Measurements from ENCODE around the gene SLC6A19.

The SLC6A19 gene

DNA sequence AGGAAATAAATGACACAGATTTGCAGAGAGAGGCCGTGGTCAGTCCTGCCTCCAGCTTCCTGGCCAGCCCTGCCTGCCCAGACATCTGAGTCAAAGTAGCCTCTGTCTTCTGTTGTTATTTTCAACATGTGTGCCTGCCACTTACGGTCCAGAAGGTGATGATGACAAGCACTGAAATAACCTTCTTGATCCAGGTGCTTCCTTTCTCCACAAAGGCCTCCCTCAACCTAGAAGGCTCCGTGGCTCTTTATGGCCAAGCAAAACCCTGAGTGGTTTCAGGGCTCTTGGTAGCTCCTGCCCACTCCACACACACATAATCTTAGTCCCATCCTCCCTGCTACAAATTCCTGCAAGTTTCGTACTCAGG is 34.1 kb upstream of the SLC6A19 start:
- no peak for DNase-seq

DNA sequence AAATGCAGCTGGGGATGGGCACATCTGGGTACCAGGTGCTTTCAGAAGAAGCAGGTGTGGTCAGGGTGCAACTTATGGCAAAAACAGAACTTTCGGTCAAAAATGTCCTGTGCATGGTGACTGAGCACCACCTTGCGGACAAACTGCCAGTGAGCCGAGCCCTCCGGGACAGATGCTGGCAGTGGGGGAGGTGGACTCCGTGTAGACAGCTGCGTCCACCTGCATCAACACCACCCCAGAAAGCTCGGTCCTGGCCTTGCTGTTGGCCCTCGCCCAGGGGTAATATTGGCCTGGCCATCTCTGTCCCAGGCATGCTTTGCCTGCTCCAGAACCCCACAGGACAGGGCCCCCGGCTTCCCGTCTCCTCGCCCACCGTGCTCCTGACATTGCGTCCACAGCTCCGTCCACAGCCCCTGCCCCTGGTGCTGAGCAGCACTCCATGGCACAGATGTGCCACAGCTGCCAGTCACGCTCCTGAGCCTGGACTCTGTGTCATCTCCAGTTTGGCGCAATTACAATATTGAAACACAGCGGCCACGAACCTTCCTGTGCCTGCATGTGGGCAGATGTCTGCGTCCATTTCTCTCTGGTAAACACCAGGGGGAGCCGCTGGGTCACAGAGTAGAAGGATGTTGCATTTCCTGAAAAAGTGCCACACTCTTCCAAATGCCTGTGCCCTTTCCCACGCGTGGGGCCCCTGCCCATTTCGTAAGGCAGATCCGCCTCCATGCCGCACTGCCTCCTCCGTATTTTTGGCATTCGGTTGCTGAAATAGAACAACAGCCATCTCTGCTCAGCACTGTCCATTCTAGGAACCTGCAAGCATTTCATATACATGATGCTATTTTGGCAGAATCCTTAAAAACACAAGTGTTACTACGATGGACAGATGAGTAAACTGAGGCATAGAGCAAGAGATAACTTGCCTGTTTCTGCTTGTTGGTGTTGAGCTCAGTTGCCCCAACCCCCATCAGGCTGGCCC is 33.4 kb upstream of the SLC6A19 start:
- DNase-seq, result peak; percentile 46

GRCh38 chr5:1168796-1169195 is 32.6 kb upstream of the SLC6A19 start:
- DNase-seq, result no peak

DNA sequence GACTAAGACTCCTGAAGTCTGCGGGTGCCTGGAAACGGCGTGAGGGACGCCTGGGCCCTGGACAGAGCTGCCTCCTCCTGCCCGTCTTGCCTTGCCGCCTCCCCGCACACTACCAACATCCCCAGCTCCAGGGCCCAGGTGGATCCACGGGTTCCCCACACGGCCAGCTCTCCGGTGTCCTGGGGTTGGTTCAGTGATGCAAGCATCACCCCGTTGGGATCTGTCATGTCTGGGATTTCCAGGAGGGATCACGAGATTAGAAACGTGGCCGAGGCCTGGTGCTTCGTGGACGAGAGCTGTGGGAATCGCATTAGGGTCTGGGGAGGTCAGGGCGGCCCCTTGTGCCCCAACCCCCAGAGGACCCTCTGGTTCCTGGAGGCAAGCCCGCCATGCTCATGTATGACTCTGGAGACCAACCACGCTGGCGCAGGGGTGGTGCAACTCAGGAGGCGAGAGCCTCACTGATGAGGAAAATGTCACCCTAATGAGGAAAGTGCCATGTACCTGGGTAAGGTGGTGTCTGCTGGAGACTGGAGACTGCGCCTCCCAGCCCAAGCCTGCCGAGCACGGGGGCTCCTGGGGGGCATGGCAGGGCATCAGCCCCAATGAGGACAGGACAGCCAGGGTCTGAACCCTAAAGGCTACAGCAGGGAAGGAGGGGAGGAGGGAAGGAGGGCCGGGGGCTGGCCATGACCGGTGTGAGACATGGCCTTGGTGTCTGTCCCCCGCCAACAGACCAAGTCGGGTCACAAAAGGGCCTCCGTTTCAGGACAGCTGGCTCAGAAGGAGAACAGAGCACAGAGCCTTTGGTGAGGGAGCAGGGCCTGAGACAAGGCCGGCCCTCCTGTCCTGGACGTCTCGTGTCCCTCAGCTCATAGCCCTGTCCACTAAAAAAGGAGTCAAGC is 31.9 kb upstream of the SLC6A19 start:
- no peak for DNase-seq

GRCh38 chr5:1171340-1171941 is 30.0 kb upstream of the SLC6A19 start:
- no peak for DNase-seq

DNA sequence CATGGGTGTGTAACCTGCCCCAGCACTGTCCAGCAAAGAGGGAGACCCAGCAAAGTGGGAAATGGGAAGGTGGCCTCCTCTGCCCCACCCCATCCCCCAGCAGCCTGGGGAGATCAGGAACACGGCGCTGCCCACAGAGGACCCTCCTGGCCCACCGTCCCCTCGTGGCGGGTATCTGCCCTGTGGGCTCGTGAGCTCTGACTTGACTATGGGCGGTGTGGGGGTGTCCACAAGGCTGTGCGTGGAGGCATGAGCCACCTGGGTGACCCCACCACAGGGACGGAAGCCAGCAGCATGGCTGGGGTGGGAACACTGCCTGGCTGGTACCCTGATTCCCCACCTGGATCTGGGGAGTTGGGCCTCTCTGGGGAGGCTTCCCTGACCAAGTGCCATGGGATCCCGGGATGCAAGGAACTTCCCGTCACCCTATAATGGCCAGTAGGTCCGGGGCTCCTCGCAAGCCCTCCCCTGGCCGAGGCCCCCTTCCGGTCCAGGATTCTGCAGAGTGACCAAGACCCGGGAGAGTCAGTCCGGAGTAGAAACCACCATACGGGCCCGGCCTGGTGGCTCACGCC is 29.3 kb upstream of the SLC6A19 start:
- no peak for DNase-seq

DNA sequence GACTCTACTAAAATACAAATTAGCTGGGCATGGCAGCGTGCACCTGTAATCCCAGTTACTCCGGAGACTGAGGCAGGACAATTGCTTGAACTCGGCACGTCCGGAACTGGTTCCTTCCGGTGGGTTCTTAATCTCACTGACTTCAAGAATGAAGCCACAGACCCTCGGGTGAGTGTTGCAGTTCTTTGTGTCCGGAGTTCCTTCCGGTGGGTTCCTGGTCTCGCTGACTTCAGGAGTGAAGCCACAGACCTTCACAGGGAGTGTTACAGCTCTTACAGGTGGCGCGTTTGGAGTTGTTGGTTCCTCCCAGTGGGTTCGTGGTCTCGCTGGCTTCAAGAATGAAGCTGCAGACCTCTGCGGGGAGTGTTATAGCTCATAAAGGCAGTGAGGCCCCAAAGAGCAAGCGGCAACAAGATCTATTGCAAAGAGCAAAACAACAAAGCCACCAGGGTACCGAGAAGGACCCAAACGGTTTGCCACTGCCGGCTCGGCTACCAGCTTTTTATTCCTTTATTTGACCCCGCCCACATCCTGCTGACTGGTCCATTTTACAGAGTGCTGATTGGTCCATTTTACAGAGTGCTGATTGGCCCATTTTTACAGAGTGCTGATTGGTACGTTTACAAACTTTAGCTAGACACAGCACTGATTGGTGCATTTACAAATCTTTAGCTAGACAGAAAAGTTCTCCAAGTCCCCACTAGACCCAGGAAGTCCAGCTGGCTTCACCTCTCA is 28.6 kb upstream of the SLC6A19 start:
- DNase-seq, result no peak

- no peak for DNase-seq
Measured at GRCh38 chr5:1173485-1174070, 27.8 kb upstream of the SLC6A19 start.

GRCh38 chr5:1174122-1174936 is 27.1 kb upstream of the SLC6A19 start:
- no peak for DNase-seq

DNA sequence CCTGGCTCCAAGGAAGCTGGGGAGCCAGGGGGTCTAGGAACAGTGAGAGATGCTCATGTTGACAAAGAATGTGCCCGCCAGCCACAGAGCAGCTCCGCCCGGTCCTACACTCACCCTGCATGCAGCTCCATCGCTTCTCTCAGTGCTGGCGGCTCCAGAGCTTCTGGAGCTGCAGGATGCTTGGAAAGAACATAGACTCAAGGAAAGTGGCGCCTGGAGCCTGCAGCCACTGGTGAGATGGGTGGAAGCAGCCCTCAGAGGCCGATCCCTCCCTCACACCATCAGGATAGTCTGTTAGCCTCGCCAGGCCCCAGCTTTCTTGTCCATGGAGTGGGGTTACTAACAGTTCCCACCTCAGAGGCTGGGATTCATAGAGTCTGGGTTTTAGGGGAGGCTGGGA is 26.4 kb upstream of the SLC6A19 start:
- DNase-seq, result no peak

DNA sequence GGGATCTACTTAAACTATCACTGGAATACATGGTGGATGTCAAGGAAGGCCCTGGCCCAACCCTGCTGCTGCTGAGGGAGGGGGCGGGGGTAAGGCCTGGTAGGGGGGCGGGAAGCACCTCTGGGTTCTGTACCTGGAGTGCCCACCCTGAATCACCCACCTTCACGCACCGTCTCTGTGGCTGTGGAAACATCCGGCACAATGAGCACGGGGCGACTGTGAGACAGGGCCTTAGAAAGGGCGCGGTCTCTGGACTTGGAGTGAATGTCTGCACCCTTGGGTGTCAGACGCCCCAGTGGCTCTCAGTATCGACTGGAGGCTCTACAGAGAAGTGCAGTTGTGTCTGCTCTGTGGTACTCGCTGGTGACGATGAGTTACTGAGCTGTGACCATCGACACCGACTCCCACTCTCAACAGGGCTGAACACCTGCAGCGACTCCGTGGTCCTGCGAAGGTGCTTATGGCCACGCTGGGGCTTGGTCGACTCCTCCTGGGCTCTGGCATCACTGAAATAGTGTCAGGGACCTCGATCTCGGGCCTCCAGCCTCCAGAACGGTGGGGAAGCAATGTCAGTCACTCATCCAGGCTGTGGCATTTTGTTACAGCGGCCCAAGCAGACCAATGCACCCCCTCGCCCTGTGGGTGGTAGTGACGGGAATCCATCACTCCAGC is 25.5 kb upstream of the SLC6A19 start:
- DNase-seq, result no peak

DNA sequence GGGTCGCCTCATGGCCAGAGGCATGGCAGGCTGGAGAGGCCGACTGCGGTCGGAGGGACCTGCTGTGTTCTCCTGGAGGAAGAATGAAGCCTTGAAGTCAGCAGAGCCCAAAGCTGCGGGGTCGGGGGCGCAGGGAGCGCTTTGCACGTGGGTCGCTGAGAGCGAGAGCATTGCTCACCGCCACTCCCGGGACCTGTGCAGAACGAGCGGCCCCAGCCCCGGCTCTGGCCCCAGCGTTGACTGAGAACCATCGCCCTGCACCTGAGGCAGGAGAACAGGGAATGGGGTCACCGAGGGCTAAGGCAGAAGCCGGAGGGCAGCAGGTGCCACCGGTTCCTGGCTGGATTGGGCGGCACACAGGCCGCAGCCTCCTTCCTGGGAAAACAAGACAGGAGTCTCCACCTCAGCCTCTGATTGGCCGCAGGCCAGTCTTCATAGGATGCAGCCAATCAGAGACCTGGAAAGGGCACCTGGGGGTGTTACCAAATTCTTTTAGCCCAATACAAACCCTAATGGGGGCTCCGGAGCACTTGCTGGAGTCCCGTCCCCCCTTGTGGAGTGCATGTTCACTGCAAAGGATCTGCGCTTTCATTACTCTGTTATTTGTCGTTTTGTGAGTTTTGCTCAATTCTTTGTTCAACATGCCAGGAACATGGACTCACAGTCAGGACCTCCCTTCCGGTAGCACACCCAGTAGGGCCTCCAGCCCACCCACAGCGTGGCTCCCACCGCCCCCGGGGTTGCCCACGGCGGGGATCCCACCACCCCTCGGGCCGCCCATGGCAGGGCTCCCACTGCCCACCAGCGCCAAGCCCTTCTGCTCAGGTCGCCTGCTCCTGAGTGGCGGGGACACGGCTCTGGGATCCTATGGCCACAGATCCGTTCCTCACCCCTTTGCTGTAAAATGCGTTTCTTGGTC is 24.7 kb upstream of the SLC6A19 start:
- no peak for DNase-seq

DNA sequence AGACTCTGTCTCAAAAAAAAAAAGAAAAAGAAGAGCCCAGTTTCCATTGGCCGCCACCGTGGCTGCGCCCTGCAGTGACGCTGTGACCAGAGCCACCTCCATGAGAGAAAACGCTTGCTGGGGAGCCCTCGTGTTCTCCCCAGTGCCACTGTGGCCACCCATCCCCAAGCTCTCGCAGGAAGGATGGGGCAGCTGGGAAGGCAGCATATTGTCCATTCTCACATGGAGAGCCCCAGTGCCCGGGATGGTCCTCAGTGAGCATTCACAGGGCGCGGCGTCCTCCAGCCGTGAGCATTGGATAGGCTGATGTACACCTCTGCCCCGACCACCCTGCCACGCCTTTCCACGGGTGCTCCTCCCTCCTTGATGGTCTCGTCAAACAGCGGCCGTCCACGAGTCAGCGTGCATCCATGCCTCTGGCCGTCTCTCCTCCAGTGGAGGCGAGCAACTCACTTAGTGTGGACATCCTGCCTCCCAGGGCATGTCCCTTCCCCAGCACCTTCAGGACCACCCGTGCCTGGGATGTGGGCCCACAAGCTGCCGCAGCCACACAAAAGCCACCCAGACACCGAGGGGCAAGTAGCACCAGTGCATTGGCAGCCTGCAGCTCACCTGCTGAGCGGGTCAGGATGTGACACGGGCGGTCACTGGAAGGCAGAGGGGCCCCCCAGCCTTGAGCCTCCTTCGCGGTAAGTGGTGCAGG is 23.4 kb upstream of the SLC6A19 start:
- DNase-seq, result no peak

- DNase-seq, result no peak
Measured at GRCh38 chr5:1178529-1179382, 22.6 kb upstream of the SLC6A19 start.

DNA sequence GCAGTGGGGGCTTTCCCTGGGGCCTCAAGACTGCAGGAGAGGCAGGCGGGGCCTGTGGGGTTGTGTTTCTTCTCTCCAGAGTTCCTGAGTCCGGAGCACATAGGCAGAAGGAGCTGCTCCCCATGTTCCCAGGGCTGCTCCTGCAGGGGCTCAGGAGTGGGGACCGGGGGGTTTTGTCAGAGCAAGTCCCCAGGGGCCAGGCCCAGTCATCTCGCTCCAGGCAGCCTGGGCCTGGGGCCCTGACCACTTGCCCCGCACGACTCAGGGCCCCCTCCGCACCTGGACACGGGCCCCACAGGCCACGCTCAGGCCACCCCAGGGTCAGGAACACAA is 22.0 kb upstream of the SLC6A19 start:
- no peak for DNase-seq

DNA sequence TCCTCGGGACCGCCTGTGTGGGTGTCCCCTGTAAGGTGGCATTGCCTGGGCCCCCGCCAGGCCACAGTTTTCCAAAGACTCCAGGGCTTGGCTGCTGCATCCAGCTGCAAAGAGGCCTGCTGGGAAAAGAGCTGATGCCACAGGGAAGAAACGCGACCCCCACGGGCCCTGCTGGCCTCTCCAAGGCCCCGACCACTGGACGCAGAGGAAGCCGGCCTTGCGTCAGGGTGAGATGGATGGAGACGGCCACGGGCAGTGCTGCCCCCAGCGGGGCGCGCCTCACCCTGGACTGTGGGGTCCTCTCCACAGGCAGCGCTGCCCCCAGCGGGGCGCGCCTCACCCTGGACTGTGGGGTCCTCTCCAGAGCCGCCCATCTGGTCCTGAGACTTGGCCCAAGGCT is 21.3 kb upstream of the SLC6A19 start:
- no peak for DNase-seq

GRCh38 chr5:1180841-1181271 is 20.5 kb upstream of the SLC6A19 start:
- no peak for DNase-seq

Measured in activated effector memory CD4-positive, alpha-beta T cell treated with Interleukin-2 at 50 U/mL for 16 hours (primary cell).